ENCODE data around the gene UCHL1.
"Not testable (repeated sequence)": the region's sequence is repeated elsewhere in the genome, so short reads cannot be mapped to it uniquely, and the experiment has no call there.

UCHL1 gene

GRCh38 chr4:41290479-41290878 lies 33.8 kb downstream of the UCHL1 start:
- DNase-seq (ENCODE audit: low spot score), result no peak

- DNase-seq (ENCODE audit: low spot score), result no peak
Observed at GRCh38 chr4:41294445-41295062, 37.8 kb downstream of the UCHL1 start.

GRCh38 chr4:41296995-41297394 lies 40.3 kb downstream of the UCHL1 start:
- no peak for DNase-seq (ENCODE audit: low spot score)

- no peak for DNase-seq (ENCODE audit: low spot score)
Observed at GRCh38 chr4:41297832-41298231, 41.1 kb downstream of the UCHL1 start.

GRCh38 chr4:41299486-41299885 lies 42.8 kb downstream of the UCHL1 start:
- no peak for DNase-seq (ENCODE audit: low spot score)

- DNase-seq (ENCODE audit: low spot score), result no peak
Observed at GRCh38 chr4:41301137-41301536, 44.4 kb downstream of the UCHL1 start.

GRCh38 chr4:41303372-41304118 lies 46.8 kb downstream of the UCHL1 start:
- DNase-seq (ENCODE audit: low spot score), result no peak

- no peak for DNase-seq (ENCODE audit: low spot score)
Observed at GRCh38 chr4:41304221-41304620, 47.5 kb downstream of the UCHL1 start.

GRCh38 chr4:41305476-41305875 lies 48.7 kb downstream of the UCHL1 start:
- DNase-seq (ENCODE audit: low spot score), result no peak

GRCh38 chr4:41307638-41308037 lies 50.9 kb downstream of the UCHL1 start:
- DNase-seq (ENCODE audit: low spot score), result no peak

GRCh38 chr4:41308398-41308797 lies 51.7 kb downstream of the UCHL1 start:
- DNase-seq (ENCODE audit: low spot score), result no peak

GRCh38 chr4:41315426-41315825 lies 58.7 kb downstream of the UCHL1 start:
- DNase-seq (ENCODE audit: low spot score), result not testable (repeated sequence)

- DNase-seq (ENCODE audit: low spot score), result no peak
Observed at GRCh38 chr4:41315862-41316261, 59.1 kb downstream of the UCHL1 start.

Data from putamen (tissue), 1 donor.